Mucosa of rectum (tissue), 2 donors: ENCODE measurements around the gene XYLT1.

Experiments
- H3K27ac ChIP-seq, 2 donors: one replicate each; pipeline ENCODE4 v1.7.0; 2013; ENCODE audit warnings: inconsistent platforms in 2 of 2, low read depth in 2 of 2, low read length in 2 of 2
- H3K27me3 ChIP-seq, 2 donors: one replicate each; pipeline ENCODE4 v1.7.0; 2013; ENCODE audit warnings: low read length in 2 of 2; ENCODE audit not compliant: control insufficient read depth in 2 of 2, insufficient read depth in 2 of 2
- H3K36me3 ChIP-seq, 2 donors: one replicate each; pipeline ENCODE4 v1.7.0; 2013; ENCODE audit warnings: low read length in 2 of 2; ENCODE audit not compliant: control insufficient read depth in 2 of 2, insufficient read depth in 2 of 2
- H3K4me1 ChIP-seq, 2 donors: one replicate each; pipeline ENCODE4 v1.7.0; 2013; ENCODE audit warnings: low read length in 2 of 2, mild to moderate bottlenecking in 1 of 2; ENCODE audit not compliant: control insufficient read depth in 2 of 2, insufficient read depth in 2 of 2
- H3K4me3 ChIP-seq, 2 donors: one replicate each; pipeline ENCODE4 v1.7.0; 2013; ENCODE audit warnings: low read length in 2 of 2
- H3K9ac ChIP-seq, 2 donors: one replicate each; pipeline ENCODE4 v1.7.0; 2013; ENCODE audit warnings: low read length in 2 of 2, low read depth in 1 of 2, mild to moderate bottlenecking in 1 of 2
- H3K9me3 ChIP-seq, 2 donors: one replicate each; pipeline ENCODE4 v1.7.0; 2013; ENCODE audit warnings: low read length in 2 of 2; ENCODE audit not compliant: control insufficient read depth in 2 of 2
- donor health status: healthy.
- donor health status: Normal muscosa, but diverticular disease.

XYLT1 gene

DNA sequence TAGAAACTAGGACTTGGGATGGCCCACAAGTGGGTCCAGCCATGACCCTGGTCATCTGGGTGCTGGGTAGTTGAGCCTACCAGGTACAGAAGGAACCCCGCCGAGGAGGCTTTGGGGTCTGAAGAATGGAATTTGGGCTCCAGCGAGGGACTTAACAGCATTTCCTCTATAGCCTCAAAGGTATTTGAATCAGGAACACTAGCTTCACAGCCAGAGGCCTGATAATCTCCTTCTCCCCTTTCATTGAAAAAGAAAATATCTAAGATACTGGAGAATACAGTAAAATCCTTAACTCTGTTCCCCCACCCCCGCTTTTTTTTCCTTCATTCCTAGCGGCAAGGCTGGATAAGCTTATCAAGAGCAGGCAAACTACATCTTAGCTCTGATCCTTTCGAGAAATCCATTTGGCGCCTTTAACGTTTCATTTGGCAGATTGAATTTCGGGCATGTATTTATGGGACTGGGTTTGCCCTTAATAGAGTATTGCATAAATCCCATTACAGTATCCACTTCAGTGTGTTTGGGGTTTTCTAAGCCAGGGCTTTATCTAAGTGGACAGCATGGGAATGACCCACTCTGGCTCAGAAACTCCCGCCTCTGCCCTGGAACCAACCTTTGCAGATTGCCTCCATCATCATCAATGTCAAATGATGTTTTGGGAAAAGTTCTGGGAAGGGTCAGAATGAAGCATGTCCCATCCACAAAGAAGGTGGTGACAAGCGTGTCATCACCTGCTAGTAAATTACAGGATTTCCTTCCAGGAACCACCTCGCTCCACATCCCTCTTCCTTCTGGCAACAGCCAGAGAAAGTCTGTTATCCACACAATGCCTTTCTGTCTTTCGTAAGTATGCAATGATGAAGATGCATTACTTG is 36.9 kb downstream of the XYLT1 start:
- Histone ChIP-seq H3K9ac (no peak overlapping the region), H3K27ac (no peak overlapping the region)

DNA sequence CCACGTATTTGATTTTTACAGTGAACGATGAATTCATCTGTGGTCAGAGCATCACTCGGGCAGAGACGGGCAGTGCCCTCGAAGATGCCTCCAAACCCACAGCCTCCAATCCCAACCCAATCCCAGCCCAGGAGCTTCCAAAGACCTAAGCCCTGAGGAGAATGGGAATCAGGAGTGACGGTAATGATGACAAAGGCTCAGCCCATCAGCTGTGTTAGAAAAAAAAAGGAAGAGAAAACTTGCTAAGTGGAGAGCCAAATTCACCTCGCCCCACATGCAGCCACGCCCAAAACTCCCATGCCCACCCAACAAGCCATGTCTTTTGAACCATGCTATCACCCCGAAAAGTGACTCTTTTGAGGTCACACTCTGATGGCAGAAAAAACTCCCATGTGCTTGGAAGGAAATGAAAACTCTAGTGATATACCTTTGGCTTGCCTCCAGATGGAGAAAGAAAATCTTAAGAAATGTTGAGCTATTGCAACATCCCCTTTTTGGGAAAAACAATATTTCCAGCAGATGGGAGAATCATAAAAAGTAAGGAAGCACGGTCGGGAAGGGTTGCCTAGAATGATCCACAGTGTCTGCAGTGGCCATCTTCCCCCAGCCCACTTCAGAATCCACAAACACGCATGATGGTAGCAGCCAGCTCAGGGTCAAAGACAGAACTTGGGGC is 37.7 kb downstream of the XYLT1 start:
- no peak overlapping the region for H3K9ac ChIP-seq
- no peaks in the 10 kb centered on the region for H3K27me3 ChIP-seq
- H3K4me1 ChIP-seq, result no peaks in the 10 kb centered on the region
- no peak overlapping the region for H3K4me3 ChIP-seq
- H3K36me3 ChIP-seq, result no peaks in the 10 kb centered on the region
- no peaks in the 10 kb centered on the region for H3K9me3 ChIP-seq
- H3K27ac ChIP-seq, result no peak overlapping the region

More for the DNA sequence above, 36.9 kb downstream of the XYLT1 start:
- H3K36me3 ChIP-seq, result no peaks in the 10 kb centered on the region
- no peaks in the 10 kb centered on the region for H3K9me3 ChIP-seq
- H3K4me1 ChIP-seq, result peaks cover 0 to under 1% of the 10 kb centered on the region in 2 donors
- no peaks in the 10 kb centered on the region for H3K27me3 ChIP-seq
- no peak overlapping the region for H3K4me3 ChIP-seq

DNA sequence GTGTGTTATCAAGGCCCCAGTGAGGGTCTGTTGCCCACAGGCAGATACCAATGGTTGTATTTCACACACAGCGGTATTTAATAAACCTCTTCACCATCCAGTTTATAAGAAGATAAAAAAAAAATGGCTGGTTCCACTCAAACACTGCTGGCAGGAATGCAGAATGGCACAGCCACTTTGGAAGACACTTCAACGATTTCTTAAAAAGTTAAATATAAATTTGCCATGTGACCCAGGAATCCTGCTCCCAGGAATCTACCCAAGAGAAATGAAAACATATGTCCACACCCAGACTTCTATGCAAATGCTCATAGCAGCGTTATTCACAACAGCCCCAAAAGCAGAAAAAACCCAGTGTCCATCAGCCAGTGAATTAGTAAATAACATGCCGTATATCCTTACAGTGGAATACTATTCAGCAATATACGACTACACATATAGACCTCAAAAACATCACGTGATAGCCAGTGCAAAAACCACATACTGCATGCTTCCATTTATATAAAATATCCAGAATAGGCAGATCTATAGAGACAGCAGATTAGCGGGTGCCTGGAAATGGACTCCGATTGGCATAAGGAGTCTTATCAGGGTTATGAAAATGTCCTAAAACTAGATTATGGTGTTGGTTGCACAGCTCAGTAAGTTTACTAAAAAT is 38.7 kb downstream of the XYLT1 start:
- Histone ChIP-seq H3K4me3 (no peak overlapping the region), H3K9me3 (no peaks in the 10 kb centered on the region), H3K9ac (no peak overlapping the region), H3K27me3 (no peaks in the 10 kb centered on the region), H3K4me1 (no peaks in the 10 kb centered on the region), H3K36me3 (no peaks in the 10 kb centered on the region), H3K27ac (no peak overlapping the region)

DNA sequence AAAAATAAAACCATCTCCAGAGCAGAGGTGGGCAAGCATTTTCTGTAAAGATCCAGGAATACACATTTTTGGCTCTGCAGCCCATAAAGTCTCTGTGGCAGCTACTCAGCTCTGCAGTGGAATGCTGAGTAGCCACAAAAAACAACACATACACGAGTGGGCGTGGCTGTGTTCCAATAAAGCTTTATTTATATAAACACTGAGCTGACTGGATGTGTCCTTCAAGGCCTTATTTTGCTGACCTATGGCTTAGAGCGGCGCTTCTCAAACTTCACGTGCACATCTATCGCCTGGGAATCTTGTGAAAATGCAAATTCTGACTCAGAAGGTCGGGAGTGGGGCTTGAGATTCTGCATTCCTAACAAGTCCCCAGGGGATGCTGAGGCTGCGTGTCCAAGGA is 39.7 kb downstream of the XYLT1 start:
- peaks cover 2 to 6% of the 10 kb centered on the region in 2 donors for H3K4me1 ChIP-seq
- no peak overlapping the region for H3K4me3 ChIP-seq
- no peaks in the 10 kb centered on the region for H3K9me3 ChIP-seq
- no peak overlapping the region for H3K9ac ChIP-seq
- H3K27ac ChIP-seq, result no peak overlapping the region
- no peaks in the 10 kb centered on the region for H3K27me3 ChIP-seq
- no peaks in the 10 kb centered on the region for H3K36me3 ChIP-seq

DNA sequence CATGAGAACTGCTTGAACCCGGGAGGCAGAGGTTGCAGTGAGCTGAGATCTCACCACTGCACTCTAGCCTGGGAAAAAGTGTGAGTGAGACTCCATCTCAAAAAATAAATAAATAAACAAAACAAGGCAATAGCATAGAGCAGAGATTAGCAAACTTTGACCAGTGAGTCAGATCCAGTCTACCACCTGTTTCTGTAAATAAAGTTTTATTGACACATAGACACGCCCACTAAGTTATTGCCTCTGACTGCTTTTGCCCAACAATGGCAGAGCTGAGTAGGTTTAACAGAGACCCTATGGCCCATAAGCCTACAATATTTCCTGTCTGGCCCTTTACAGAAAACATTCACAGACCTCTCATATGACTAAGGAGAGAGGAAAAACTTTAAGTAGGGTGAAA is 44.3 kb downstream of the XYLT1 start:
- peak overlapping the region in 1 of 2 donors; percentile 45 for H3K27ac ChIP-seq
- H3K36me3 ChIP-seq, result no peaks in the 10 kb centered on the region
- peaks cover 2 to 8% of the 10 kb centered on the region in 2 donors for H3K4me1 ChIP-seq
- no peak overlapping the region for H3K9ac ChIP-seq
- no peak overlapping the region for H3K4me3 ChIP-seq
- H3K9me3 ChIP-seq, result no peaks in the 10 kb centered on the region
- no peaks in the 10 kb centered on the region for H3K27me3 ChIP-seq

DNA sequence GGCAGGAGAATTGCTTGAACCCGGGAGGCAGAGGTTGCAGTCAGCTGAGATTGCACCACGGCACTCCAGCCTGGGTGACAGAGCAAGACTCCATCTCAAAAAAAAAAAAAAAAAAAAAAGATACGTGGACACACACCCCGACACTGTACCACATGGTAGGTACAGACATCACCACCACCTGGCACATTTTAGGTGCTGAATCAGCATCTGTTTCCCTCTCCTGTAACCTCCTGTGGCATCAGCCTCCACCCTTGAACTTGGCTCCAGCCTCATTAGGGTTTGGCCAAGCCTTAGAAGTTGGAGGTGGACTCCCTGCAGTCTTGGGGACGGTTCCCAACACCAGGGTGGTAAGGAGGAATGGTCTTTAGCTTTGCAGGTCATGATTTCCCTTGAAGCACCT is 46.0 kb downstream of the XYLT1 start:
- H3K4me1 ChIP-seq, result peaks cover 2 to 8% of the 10 kb centered on the region in 2 donors
- H3K27me3 ChIP-seq, result no peaks in the 10 kb centered on the region

DNA sequence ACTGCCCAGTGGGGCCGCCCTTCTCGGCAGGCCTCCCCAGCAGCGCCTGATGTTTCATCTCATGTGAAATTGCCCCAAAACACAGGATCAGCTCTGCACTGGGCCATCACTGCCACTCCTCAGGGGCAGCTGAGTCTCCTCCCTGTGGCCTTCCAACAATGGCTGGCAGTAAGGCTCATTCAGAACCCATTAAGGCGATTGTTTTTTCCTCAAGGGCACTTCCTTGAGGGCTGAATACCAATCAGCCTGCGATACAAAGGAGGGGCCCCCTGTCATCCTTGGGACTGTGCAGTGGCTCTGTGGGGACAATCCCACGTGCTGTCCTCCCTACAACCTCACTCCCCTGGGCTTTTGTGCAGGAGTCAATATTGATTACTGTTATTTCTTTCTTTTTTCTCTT is 47.5 kb downstream of the XYLT1 start:
- H3K4me1 ChIP-seq, result peaks cover 2 to 8% of the 10 kb centered on the region in 2 donors
- H3K9ac ChIP-seq, result no peak overlapping the region
- H3K4me3 ChIP-seq, result no peak overlapping the region
- H3K27me3 ChIP-seq, result no peaks in the 10 kb centered on the region
- H3K27ac ChIP-seq, result no peak overlapping the region
- no peaks in the 10 kb centered on the region for H3K9me3 ChIP-seq
- H3K36me3 ChIP-seq, result no peaks in the 10 kb centered on the region

More for the DNA sequence above, 46.0 kb downstream of the XYLT1 start:
- H3K36me3 ChIP-seq, result no peaks in the 10 kb centered on the region
- no peak overlapping the region for H3K4me3 ChIP-seq
- no peak overlapping the region for H3K27ac ChIP-seq
- no peak overlapping the region for H3K9ac ChIP-seq
- H3K9me3 ChIP-seq, result no peaks in the 10 kb centered on the region

DNA sequence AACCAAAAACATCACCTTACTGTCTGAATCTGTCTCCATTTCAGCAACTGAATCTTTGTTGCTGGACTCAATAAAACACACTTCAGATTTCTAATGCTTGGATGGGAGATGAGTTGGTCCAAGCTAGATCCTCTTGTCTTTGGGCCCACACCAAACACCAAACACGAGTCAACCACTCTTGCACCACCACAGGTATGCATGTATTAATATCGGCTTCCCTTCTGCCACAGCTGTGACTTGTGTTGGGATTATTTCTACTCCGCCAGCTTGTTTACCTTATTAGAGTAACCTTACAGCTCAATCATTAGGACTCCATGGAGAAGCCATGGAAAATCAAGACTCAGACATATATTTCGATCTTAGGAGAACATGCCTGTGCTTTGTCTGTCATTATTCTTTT is 49.9 kb downstream of the XYLT1 start:
- Histone ChIP-seq H3K4me1 (peaks cover 0 to 4% of the 10 kb centered on the region in 2 donors), H3K27me3 (no peaks in the 10 kb centered on the region), H3K27ac (no peak overlapping the region), H3K9ac (no peak overlapping the region), H3K36me3 (no peaks in the 10 kb centered on the region), H3K4me3 (no peak overlapping the region), H3K9me3 (no peaks in the 10 kb centered on the region)

DNA sequence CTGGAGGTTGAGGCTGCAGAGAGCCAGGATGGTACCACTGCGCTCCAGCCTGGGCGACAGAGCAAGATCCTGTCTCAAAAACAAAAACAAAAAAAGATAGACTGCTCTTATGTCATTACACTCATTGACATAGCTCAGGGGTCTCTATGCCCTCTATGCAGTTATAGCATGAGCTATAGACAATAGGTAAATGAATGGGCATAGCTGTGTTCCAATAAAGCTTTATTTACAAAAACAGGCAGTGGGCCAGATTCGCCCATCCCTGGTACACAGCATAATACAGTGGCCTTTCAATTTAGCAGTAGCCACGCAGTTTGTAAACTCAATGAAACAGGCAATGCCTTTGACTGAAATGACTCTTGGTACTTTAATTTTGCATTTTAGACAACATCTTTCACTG is 51.5 kb downstream of the XYLT1 start:
- H3K9me3 ChIP-seq, result no peaks in the 10 kb centered on the region

DNA sequence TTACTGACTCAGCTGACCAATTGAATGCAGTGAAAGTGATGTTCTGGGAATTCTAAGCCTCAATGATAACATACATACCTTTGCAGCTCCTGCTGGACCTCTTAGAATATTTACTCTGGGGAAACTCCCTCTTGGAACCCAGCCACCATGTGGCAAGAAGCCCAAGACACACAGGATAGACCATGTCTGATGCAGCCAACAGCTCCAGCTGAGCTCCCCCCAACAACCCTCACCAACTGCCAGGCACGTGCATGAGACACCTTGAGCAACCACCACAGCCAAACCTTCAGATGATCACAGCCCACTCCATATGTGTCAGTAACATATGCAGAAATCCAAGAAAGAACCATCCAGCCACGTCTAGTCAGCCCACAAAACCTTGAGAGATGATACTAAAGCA is 53.0 kb downstream of the XYLT1 start:
- Histone ChIP-seq H3K9me3 (no peaks in the 10 kb centered on the region), H3K27me3 (no peaks in the 10 kb centered on the region), H3K27ac (peak overlapping the region in 1 of 2 donors; percentile 56)

More for the DNA sequence above, 51.5 kb downstream of the XYLT1 start:
- Histone ChIP-seq H3K9ac (no peak overlapping the region), H3K36me3 (no peaks in the 10 kb centered on the region), H3K27me3 (no peaks in the 10 kb centered on the region), H3K27ac (no peak overlapping the region), H3K4me3 (no peak overlapping the region), H3K4me1 (peaks cover 3% of the 10 kb centered on the region in 2 donors)

More for the DNA sequence above, 53.0 kb downstream of the XYLT1 start:
- Histone ChIP-seq H3K9ac (no peak overlapping the region), H3K4me3 (no peak overlapping the region), H3K4me1 (peaks cover 3% of the 10 kb centered on the region in 2 donors), H3K36me3 (no peaks in the 10 kb centered on the region)
